GM12891 (cell line): ENCODE data around the gene IRX4.

Experiments
- PAX5 ChIP-seq: IDR thresholded peaks from 2 replicates; pipeline ENCODE4 v1.6.1; 2011; ENCODE audit warnings: low read length, moderate library complexity, mild to moderate bottlenecking; ENCODE audit not compliant: insufficient read depth, severe bottlenecking
- POLR2A ChIP-seq: IDR thresholded peaks from 2 replicates; pipeline ENCODE4 v1.6.1; 2011; ENCODE audit warnings: low read depth, low read length, control low read depth
- POLR2AphosphoS5 ChIP-seq: IDR thresholded peaks from 2 replicates; pipeline ENCODE4 v1.6.1; 2011; ENCODE audit warnings: low read depth, low read length, control low read depth
- TAF1 ChIP-seq: IDR thresholded peaks from 2 replicates; pipeline ENCODE4 v1.6.1; 2011; ENCODE audit warnings: low read depth, low read length, control low read depth

GRCh38 chr5:1901983-1902382 lies 19.3 kb upstream of the IRX4 start:
- TF ChIP-seq POLR2A, result no peak
- no peak for TF ChIP-seq POLR2AphosphoS5
- TF ChIP-seq PAX5, result no peak
- TF ChIP-seq TAF1, result no peak
